AML-193 (cell line): ENCODE results near the gene OLFML2B.

Source experiments
- DNase-seq, 2 experiments: peaks; one replicate each; lab custom pipeline; 2025; lab: John Stamatoyannopoulos, UW

Gene OLFML2B

DNA sequence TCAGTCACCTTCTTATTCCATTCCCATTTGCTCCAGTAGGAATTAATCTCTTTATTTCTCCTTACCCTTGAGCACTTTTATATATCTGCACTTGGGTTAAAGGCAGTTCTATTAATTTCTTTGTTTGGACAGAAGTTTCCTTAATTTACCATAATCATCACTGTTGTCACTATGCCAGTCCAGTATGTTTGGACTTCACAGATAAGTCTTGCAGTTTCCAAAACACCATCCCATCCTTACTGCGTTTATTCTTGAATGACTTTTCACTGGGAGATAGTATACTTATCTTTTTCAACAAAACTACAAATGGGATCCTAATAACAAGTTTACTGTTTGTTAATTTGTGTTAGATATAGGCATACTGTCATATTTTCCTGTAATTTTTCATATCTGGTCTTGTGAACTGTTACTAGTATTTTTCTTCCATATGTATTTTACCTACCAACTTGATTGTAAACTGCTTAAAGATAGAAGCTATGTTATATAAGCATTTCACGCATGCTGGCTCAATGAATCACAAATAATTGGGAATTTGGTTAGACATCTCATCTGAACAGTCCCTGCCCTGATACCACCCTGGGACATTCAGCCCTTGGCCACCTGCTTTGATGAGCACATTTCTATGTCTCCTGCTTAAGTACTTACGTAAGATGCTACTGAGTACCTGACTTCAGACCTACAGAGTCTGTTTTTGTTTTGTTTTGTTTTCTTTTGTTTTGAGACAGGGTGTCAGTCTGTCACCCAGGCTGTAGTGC lies 78.2 kb downstream of the OLFML2B start:
- DNase-seq, result no peak

DNA sequence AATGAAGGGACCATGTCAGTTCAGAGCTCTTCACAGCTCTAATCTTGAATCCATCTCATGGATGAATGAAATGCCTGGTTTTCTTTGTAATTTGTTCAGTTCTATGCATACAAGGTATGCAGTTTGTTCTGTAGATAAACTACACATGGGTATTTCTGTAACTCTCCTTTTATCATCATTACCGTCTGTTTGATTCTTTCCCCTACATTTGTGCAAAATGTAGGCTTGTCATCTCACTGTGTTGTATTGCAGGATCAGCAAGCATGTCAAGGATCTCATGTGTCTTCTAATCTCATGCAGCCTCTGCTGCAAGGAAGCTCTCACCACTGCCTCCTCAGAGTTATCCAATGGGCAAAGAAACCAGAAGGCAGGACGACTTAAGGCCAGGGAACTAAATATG lies 79.3 kb downstream of the OLFML2B start:
- DNase-seq, result no peak

DNA sequence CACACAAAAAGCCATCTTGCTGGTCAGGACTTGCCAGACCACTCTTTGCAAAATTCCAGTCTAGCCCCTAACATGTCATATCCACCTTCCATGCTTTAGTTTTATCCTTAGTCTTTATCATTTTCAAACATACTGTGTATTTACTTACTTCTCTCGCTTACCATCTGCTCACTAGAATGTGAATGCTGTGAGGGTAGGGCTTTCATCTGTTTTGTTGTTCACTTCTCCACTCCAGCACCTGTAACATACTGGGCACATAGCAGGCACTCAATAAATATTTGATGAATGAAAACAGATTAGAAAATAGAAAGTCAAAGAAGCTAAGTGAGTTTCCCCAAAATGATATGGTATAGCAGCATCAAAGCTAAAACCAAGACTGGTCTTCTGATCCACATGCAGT lies 79.9 kb downstream of the OLFML2B start:
- no peak for DNase-seq

DNA sequence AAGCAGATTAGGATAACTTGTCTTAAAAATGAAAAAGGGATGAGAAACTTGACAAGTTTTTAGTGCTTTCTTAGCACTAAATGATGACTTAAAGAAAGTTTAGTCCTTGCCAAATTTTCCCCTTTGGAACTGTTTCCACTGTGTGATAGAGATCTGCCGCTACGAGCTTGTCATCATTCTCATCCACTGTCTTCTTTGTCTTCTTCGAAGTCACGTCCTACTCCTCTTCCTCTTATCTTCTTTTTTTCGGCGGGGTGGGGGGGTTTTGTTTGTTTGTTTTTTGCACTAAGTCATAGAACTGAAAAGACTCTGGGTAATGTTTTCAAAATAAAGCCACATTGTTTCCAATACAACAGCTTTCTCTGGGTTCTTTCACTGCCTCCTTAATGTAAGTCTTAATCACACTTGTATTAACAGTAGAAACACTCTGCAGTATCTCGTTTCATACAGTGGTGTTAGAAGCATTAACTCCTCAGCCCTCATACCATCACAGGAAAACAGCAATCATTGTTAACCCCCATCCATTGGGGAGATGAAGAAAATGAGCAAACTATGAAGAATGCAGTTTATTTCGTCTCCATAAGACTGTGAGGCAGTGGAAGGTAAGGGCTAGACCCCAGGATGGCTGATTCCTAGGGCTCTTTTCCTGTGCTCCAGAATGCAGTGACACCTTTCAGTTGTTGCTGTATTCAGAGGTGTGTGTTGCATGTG lies 81.8 kb downstream of the OLFML2B start:
- no peak for DNase-seq

DNA sequence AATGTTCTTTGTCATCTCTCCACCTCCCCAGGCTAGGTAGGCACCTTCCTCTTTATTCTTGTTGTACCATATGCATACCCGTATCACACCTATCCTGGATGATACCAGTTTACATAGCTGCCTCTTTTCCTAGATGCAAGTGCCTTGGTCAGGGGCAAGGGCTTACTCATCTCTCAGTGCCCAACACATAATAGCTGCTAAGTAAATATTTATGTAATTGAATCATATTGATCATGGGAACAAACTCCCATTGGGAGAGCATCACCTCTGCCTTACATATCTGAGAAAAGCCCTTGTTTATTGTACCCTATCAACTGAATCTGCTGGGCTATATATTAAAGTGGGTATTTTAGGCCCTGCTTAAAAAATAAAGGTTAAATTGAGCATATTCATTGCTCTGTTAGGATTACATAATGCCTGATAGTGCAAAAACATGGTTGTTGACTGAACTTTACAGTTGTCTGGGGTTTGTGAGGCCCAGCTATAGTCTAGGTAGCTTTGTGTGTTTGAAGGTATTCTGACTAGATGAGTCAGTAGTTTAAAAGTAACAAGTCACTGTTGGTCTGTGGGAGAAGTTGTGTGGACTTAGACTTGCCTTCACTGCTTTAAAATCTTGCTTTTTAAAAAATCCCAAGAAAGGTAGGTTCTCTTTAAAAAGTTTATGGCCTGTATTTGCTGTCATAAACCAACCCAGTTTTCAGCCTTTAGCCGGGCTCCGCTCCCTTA lies 82.6 kb downstream of the OLFML2B start:
- no peak for DNase-seq

DNA sequence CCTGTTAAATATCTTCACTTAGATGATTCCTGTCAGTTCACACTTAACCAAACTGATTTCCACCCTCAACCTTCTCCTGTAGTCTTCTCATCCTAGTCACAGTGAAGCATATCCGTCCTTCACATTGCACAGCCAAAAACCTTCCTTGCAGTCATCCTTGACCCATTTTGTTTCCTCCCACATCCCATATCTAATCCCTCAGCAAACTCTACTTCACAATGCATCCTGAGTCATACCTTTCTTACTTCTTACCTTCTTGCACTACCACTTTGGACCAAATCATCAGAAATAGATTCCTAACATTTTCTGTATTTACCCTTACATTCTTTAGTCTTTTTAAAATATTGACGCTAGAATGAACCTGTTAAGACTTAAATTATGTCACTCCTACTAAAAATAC lies 86.9 kb downstream of the OLFML2B start:
- no peak for DNase-seq

DNA sequence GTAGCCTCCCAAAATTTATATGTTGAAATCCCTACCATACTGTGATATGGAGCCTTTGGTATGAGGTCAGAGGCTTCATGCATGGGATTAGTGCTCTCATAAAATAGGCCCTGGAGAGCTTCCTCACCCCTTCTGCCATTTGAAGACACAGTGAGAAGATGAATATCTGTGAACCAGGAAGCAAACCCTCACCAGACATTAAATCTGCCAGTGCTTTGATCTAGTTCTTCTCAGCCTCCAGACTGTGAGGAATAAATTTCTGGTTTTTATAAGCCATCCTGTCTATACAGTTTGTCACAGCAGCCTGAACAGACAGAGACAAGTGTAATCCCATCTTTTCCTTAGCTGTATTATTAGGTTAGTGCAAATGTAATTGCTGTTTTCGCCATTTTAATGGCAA lies 88.4 kb downstream of the OLFML2B start:
- DNase-seq, result no peak

DNA sequence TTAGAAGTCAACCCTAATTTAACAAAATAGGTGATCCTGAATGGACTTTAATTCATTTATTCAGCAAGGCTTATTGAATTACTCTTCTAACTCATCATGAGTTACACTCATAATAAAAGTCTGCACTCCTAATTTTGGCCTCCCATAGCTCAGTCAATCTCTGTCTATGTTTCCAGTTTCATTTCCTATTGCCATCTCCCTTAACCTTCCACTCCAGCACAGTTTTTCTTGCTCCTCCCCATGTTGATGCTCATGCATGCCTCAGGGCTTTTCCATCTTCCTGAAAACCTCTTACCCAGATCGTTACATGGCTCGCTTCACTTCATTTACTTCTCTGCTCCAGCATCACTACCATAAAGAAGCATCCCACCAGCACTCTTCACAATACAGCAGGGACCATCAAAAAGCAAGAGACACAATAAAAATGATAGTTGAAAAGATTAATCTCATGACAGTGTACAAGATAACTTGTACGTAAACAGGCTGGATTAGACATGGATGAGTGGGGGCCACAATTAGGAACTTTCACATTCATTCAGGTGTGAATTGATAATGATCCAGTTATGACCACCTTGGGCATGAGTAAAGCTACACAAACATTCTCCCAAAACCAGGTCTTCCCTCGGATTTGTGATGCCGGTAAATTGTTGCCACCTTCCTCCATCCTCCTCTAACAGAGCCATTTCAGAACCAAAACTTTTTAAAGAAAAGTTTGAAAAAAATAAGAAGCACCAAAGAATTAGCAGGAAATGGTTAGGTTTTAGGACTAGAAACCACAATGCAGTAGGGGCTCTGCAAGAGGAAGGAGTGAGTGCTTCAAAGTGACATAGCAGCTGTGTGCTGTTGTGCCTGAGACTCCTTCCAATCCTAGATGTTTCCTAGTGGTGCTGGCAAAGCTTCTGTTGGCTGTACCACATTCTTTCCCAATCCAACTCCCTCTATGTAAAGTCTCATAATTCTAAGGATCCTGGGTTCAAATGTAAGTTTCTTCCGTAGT lies 89.8 kb downstream of the OLFML2B start:
- peak in 1 of 2 experiments; percentile 15 for DNase-seq
